SK-N-SH treated with all-trans-retinoic acid at 6 μM for 48 hours (cell line): ENCODE data around the gene DTD1.

ENCODE experiments used
- ATAC-seq: fragments of 200-7000 bp; cut with Tn5 transposase; 3 replicates; pipeline ENCODE4 v1.9.1; 2020; ENCODE audit warnings: mild to moderate bottlenecking, moderate library complexity
- BACH2 ChIP-seq: fragments of 250-450 bp; sonication (Bioruptor Pico); IDR thresholded peaks from 2 replicates; pipeline ENCODE4 v1.9.0; 2021; ENCODE audit warnings: mild to moderate bottlenecking, borderline replicate concordance
- CREB5 ChIP-seq: fragments of 250-450 bp; sonication (Bioruptor Pico); IDR thresholded peaks from 2 replicates; pipeline ENCODE4 v1.5.1; 2020; ENCODE audit warnings: low read depth, mild to moderate bottlenecking, moderate library complexity
- CSDC2 ChIP-seq: fragments of 250-450 bp; sonication (Bioruptor Pico); IDR thresholded peaks from 2 replicates; pipeline ENCODE4 v1.5.0; 2020; ENCODE audit warnings: mild to moderate bottlenecking, moderate library complexity
- CSRNP3 ChIP-seq: fragments of 250-450 bp; sonication (Bioruptor Pico); IDR thresholded peaks from 2 replicates; pipeline ENCODE4 v1.5.1; 2021; ENCODE audit warnings: mild to moderate bottlenecking, moderate library complexity
- ESRRG ChIP-seq: fragments of 250-450 bp; sonication (Bioruptor Pico); IDR thresholded peaks from 2 replicates; pipeline ENCODE4 v1.6.1; 2021; ENCODE audit warnings: mild to moderate bottlenecking
- GLIS3 ChIP-seq: fragments of 250-450 bp; sonication (Bioruptor Pico); IDR thresholded peaks from 2 replicates; pipeline ENCODE4 v1.5.0; 2020; ENCODE audit warnings: mild to moderate bottlenecking, moderate library complexity
- ISL1 ChIP-seq: fragments of 250-450 bp; sonication (Bioruptor Pico); IDR thresholded peaks from 2 replicates; pipeline ENCODE4 v2.1.2; 2022; ENCODE audit warnings: mild to moderate bottlenecking, moderate library complexity
- OSR1 ChIP-seq: fragments of 250-450 bp; sonication (Bioruptor Pico); IDR thresholded peaks from 2 replicates; pipeline ENCODE4 v1.8.0; 2022; ENCODE audit warnings: moderate library complexity, mild to moderate bottlenecking, inconsistent platforms
- PATZ1 ChIP-seq: fragments of 250-450 bp; sonication (Bioruptor Pico); IDR thresholded peaks from 2 replicates; pipeline ENCODE4 v1.8.0; 2020; ENCODE audit warnings: mild to moderate bottlenecking, moderate library complexity, borderline replicate concordance
- SNAI2 ChIP-seq: fragments of 250-450 bp; sonication (Bioruptor Pico); IDR thresholded peaks from 2 replicates; pipeline ENCODE4 v1.5.0; 2020; ENCODE audit warnings: mild to moderate bottlenecking, moderate library complexity
- TCF4 ChIP-seq: fragments of 250-450 bp; sonication (Bioruptor Pico); IDR thresholded peaks from 2 replicates; pipeline ENCODE4 v1.8.0; 2021; ENCODE audit warnings: mild to moderate bottlenecking, moderate library complexity, borderline replicate concordance
- TOX ChIP-seq: fragments of 250-450 bp; sonication (Bioruptor Pico); IDR thresholded peaks from 2 replicates; pipeline ENCODE4 v1.8.0; 2021; ENCODE audit warnings: mild to moderate bottlenecking, moderate library complexity, borderline replicate concordance
- TSHZ2 ChIP-seq: fragments of 250-450 bp; sonication (Bioruptor Pico); IDR thresholded peaks from 2 replicates; pipeline ENCODE4 v1.5.0; 2020; ENCODE audit warnings: mild to moderate bottlenecking, moderate library complexity
- ZC3H10 ChIP-seq: fragments of 250-450 bp; sonication (Bioruptor Pico); IDR thresholded peaks from 2 replicates; pipeline ENCODE4 v1.5.1; 2021; ENCODE audit warnings: mild to moderate bottlenecking, moderate library complexity
- ZFP3 ChIP-seq: fragments of 250-450 bp; sonication (Bioruptor Pico); IDR thresholded peaks from 2 replicates; pipeline ENCODE4 v1.5.0; 2020; ENCODE audit warnings: mild to moderate bottlenecking, moderate library complexity
- ZFP30 ChIP-seq: fragments of 450-650 bp; formaldehyde crosslinking; IDR thresholded peaks from 2 replicates; pipeline ENCODE4 v1.5.0; 2022; ENCODE audit warnings: mild to moderate bottlenecking, moderate library complexity
- ZNF565 ChIP-seq: fragments of 450-650 bp; formaldehyde crosslinking; conservative IDR thresholded peaks from 2 replicates; pipeline ENCODE4 v1.5.0; 2020; ENCODE audit warnings: low read depth, mild to moderate bottlenecking, moderate library complexity
- ZNF70 ChIP-seq: fragments of 450-650 bp; formaldehyde crosslinking; IDR thresholded peaks from 2 replicates; pipeline ENCODE4 v1.5.0; 2020; ENCODE audit warnings: mild to moderate bottlenecking, moderate library complexity
- ZNF8 ChIP-seq: fragments of 450-650 bp; formaldehyde crosslinking; IDR thresholded peaks from 2 replicates; pipeline ENCODE4 v1.5.0; 2020; ENCODE audit warnings: mild to moderate bottlenecking, moderate library complexity

DTD1 gene

GRCh38 chr20:18685406-18685805 lies 97.6 kb downstream of the DTD1 start (continued):
- TF ChIP-seq ZFP30 (CRISPR knock-in tag), result no peak
- no peak for TF ChIP-seq ESRRG
- no peak for TF ChIP-seq ZNF565 (CRISPR knock-in tag)
- no peak for TF ChIP-seq ZNF70 (CRISPR knock-in tag)
- TF ChIP-seq GLIS3 (CRISPR knock-in tag), result no peak
- TF ChIP-seq SNAI2 (CRISPR knock-in tag), result no peak

- TF ChIP-seq ZC3H10 (CRISPR knock-in tag), result no peak
- TF ChIP-seq ZNF8 (CRISPR knock-in tag), result no peak
- TF ChIP-seq TSHZ2, result no peak
- no peak for TF ChIP-seq ZNF70 (CRISPR knock-in tag)
- TF ChIP-seq, all 23 proteins: peak for 0
- ATAC-seq, result no peak
Observed at GRCh38 chr20:18686696-18687095, 98.8 kb downstream of the DTD1 start.

GRCh38 chr20:18688676-18689075 lies 100.8 kb downstream of the DTD1 start:
- no peak for TF ChIP-seq ZNF70 (CRISPR knock-in tag)
- no peak for TF ChIP-seq TCF4 (CRISPR knock-in tag)
- no peak for TF ChIP-seq CSRNP3 (CRISPR knock-in tag)
- TF ChIP-seq ISL1, result no peak
- no peak for TF ChIP-seq OSR1 (CRISPR knock-in tag)
- no peak for TF ChIP-seq BACH2 (CRISPR knock-in tag)
- TF ChIP-seq ZNF565 (CRISPR knock-in tag), result no peak
- no peak for TF ChIP-seq TOX
- no peak for ATAC-seq

GRCh38 chr20:18689557-18689956 lies 101.7 kb downstream of the DTD1 start:
- no peak for ATAC-seq
- TF ChIP-seq ZFP3 (CRISPR knock-in tag) (no peak), CREB5 (CRISPR knock-in tag) (no peak), ZNF565 (CRISPR knock-in tag) (no peak), PATZ1 (no peak), ZNF70 (CRISPR knock-in tag) (no peak), SNAI2 (CRISPR knock-in tag) (no peak), ZFP30 (CRISPR knock-in tag) (no peak), ESRRG (no peak), ZNF8 (CRISPR knock-in tag) (no peak), ISL1 (no peak), TSHZ2 (no peak), BACH2 (CRISPR knock-in tag) (no peak), OSR1 (CRISPR knock-in tag) (no peak), CSRNP3 (CRISPR knock-in tag) (no peak), TOX (no peak), CSDC2 (no peak)
